ENCODE data around the gene CCDC136.

Gene CCDC136

GRCh38 chr7:128818694-128819093 is 26.9 kb downstream of the CCDC136 start:
- no peaks in the 10 kb centered on the region for H3K36me3 ChIP-seq (ENCODE audit: control insufficient read depth in 1 of 2, insufficient read depth in 2 of 2, low read length in 2 of 2)
- H4K8ac ChIP-seq (ENCODE audit: low read depth, low read length) = no peak overlapping the region
- H3K4ac ChIP-seq (ENCODE audit: low read depth, low read length) = no peak overlapping the region
- no peaks in the 10 kb centered on the region for H3K79me2 ChIP-seq (ENCODE audit: control insufficient read depth, insufficient read depth, low read length, poor library complexity)
- no peak overlapping the region for H3K9ac ChIP-seq (ENCODE audit: low read length)
- H2AK5ac ChIP-seq (ENCODE audit: low read length) = no peak overlapping the region
- no peak overlapping the region for H2BK5ac ChIP-seq (ENCODE audit: low read depth, low read length, poor library complexity)
- H3K14ac ChIP-seq (ENCODE audit: low read length) = no peak overlapping the region
- no peak overlapping the region for H2BK12ac ChIP-seq (ENCODE audit: low read length)
- H3K18ac ChIP-seq (ENCODE audit: low read length) = no peak overlapping the region
- H3K23ac ChIP-seq (ENCODE audit: low read length) = no peak overlapping the region
- no peaks in the 10 kb centered on the region for H3K9me3 ChIP-seq (ENCODE audit: insufficient read depth, low read depth, low read length)
- no peak overlapping the region for H2BK120ac ChIP-seq (ENCODE audit: insufficient read depth, low read length, poor library complexity)
- H3K27ac ChIP-seq (ENCODE audit: low read depth, low read length) = no peak overlapping the region
- no peak overlapping the region for H4K12ac ChIP-seq (ENCODE audit: low read depth, low read length)
- no peak overlapping the region for H4K91ac ChIP-seq (ENCODE audit: low read depth, low read length)
- no peaks in the 10 kb centered on the region for H3K4me1 ChIP-seq (ENCODE audit: control insufficient read depth in 1 of 2, insufficient read depth in 2 of 2, low read length in 2 of 2)
- H3K4me2 ChIP-seq (ENCODE audit: low read length) = no peak overlapping the region
- H3K27me3 ChIP-seq (ENCODE audit: insufficient read depth, low read length) = no peaks in the 10 kb centered on the region
- no peak for DNase-seq
- WGBS (ENCODE audit: extremely low coverage, insufficient coverage, insufficient read length) = no CpG with 5 or more reads among the region's 3 CpGs
- no peak overlapping the region for H3K4me3 ChIP-seq (ENCODE audit: low read depth, low read length)
- H3K79me1 ChIP-seq (ENCODE audit: low read length) = no peaks in the 10 kb centered on the region
- H2AFZ ChIP-seq (ENCODE audit: insufficient read depth, low read length, poor library complexity) = no peak overlapping the region

GRCh38 chr7:128821724-128822123 is 30.0 kb downstream of the CCDC136 start:
- no peak overlapping the region for H3K27ac ChIP-seq (ENCODE audit: low read depth, low read length)
- WGBS (ENCODE audit: extremely low coverage, insufficient coverage, insufficient read length) = no CpG with 5 or more reads among the region's 4 CpGs
- peaks cover 4% of the 10 kb centered on the region for H3K79me1 ChIP-seq (ENCODE audit: low read length)
- DNase-seq = no peak
- no peak overlapping the region for H2AK5ac ChIP-seq (ENCODE audit: low read length)
- H2AFZ ChIP-seq (ENCODE audit: insufficient read depth, low read length, poor library complexity) = no peak overlapping the region
- H3K18ac ChIP-seq (ENCODE audit: low read length) = no peak overlapping the region
- H3K4me1 ChIP-seq (ENCODE audit: control insufficient read depth in 1 of 2, insufficient read depth in 2 of 2, low read length in 2 of 2) = peaks cover 0 to 3% of the 10 kb centered on the region in 2 experiments
- no peak overlapping the region for H2BK5ac ChIP-seq (ENCODE audit: low read depth, low read length, poor library complexity)
- no peak overlapping the region for H3K23ac ChIP-seq (ENCODE audit: low read length)
- no peak overlapping the region for H3K4ac ChIP-seq (ENCODE audit: low read depth, low read length)
- no peak overlapping the region for H4K12ac ChIP-seq (ENCODE audit: low read depth, low read length)
- H4K91ac ChIP-seq (ENCODE audit: low read depth, low read length) = no peak overlapping the region
- H3K4me3 ChIP-seq (ENCODE audit: low read depth, low read length) = no peak overlapping the region
- no peak overlapping the region for H2BK12ac ChIP-seq (ENCODE audit: low read length)
- H3K9ac ChIP-seq (ENCODE audit: low read length) = no peak overlapping the region
- H2BK120ac ChIP-seq (ENCODE audit: insufficient read depth, low read length, poor library complexity) = no peak overlapping the region
- no peaks in the 10 kb centered on the region for H3K9me3 ChIP-seq (ENCODE audit: insufficient read depth, low read depth, low read length)
- no peak overlapping the region for H4K8ac ChIP-seq (ENCODE audit: low read depth, low read length)
- no peaks in the 10 kb centered on the region for H3K27me3 ChIP-seq (ENCODE audit: insufficient read depth, low read length)
- no peaks in the 10 kb centered on the region for H3K36me3 ChIP-seq (ENCODE audit: control insufficient read depth in 1 of 2, insufficient read depth in 2 of 2, low read length in 2 of 2)
- no peak overlapping the region for H3K14ac ChIP-seq (ENCODE audit: low read length)
- no peaks in the 10 kb centered on the region for H3K79me2 ChIP-seq (ENCODE audit: control insufficient read depth, insufficient read depth, low read length, poor library complexity)
- H3K4me2 ChIP-seq (ENCODE audit: low read length) = no peak overlapping the region

- H3K9me3 ChIP-seq (ENCODE audit: insufficient read depth, low read depth, low read length) = peaks cover 3% of the 10 kb centered on the region
- H4K12ac ChIP-seq (ENCODE audit: low read depth, low read length) = no peak overlapping the region
- no peak overlapping the region for H4K8ac ChIP-seq (ENCODE audit: low read depth, low read length)
- whole genome bisulfite sequencing (ENCODE audit: extremely low coverage, insufficient coverage, insufficient read length) = no CpG with 5 or more reads among the region's 4 CpGs
- peaks cover 33% of the 10 kb centered on the region for H3K79me1 ChIP-seq (ENCODE audit: low read length)
- H3K4ac ChIP-seq (ENCODE audit: low read depth, low read length) = no peak overlapping the region
- H4K91ac ChIP-seq (ENCODE audit: low read depth, low read length) = peak overlapping the region; percentile 49
- no peak overlapping the region for H3K27ac ChIP-seq (ENCODE audit: low read depth, low read length)
- no peak overlapping the region for H3K4me2 ChIP-seq (ENCODE audit: low read length)
- no peak overlapping the region for H3K23ac ChIP-seq (ENCODE audit: low read length)
- H3K4me3 ChIP-seq (ENCODE audit: low read depth, low read length) = no peak overlapping the region
- no peak for DNase-seq
- peak overlapping the region; percentile 49 for H3K18ac ChIP-seq (ENCODE audit: low read length)
- no peak overlapping the region for H3K9ac ChIP-seq (ENCODE audit: low read length)
- peak overlapping the region; percentile 74 for H2BK12ac ChIP-seq (ENCODE audit: low read length)
- peak overlapping the region; percentile 51 for H2AK5ac ChIP-seq (ENCODE audit: low read length)
- H2BK5ac ChIP-seq (ENCODE audit: low read depth, low read length, poor library complexity) = peak overlapping the region; percentile 12
- peak overlapping the region; percentile 11 for H2BK120ac ChIP-seq (ENCODE audit: insufficient read depth, low read length, poor library complexity)
- H3K79me2 ChIP-seq (ENCODE audit: control insufficient read depth, insufficient read depth, low read length, poor library complexity) = peaks cover 10% of the 10 kb centered on the region
- peaks cover 26 to 30% of the 10 kb centered on the region in 2 experiments for H3K4me1 ChIP-seq (ENCODE audit: control insufficient read depth in 1 of 2, insufficient read depth in 2 of 2, low read length in 2 of 2)
- H3K36me3 ChIP-seq (ENCODE audit: control insufficient read depth in 1 of 2, insufficient read depth in 2 of 2, low read length in 2 of 2) = no peaks in the 10 kb centered on the region
- H3K27me3 ChIP-seq (ENCODE audit: insufficient read depth, low read length) = no peaks in the 10 kb centered on the region
- no peak overlapping the region for H2AFZ ChIP-seq (ENCODE audit: insufficient read depth, low read length, poor library complexity)
- H3K14ac ChIP-seq (ENCODE audit: low read length) = no peak overlapping the region
These were observed 34.7 kb downstream of the CCDC136 start for GRCh38 chr7:128826512-128826911.

- Histone ChIP-seq H3K23ac (ENCODE audit: low read length) (no peak overlapping the region), H3K14ac (ENCODE audit: low read length) (no peak overlapping the region), H3K4me2 (ENCODE audit: low read length) (no peak overlapping the region), H2BK12ac (ENCODE audit: low read length) (peak overlapping the region; percentile 56), H3K4me1 (ENCODE audit: control insufficient read depth in 1 of 2, insufficient read depth in 2 of 2, low read length in 2 of 2) (peaks cover 27 to 30% of the 10 kb centered on the region in 2 experiments), H2AFZ (ENCODE audit: insufficient read depth, low read length, poor library complexity) (no peak overlapping the region), H2AK5ac (ENCODE audit: low read length) (no peak overlapping the region), H3K9me3 (ENCODE audit: insufficient read depth, low read depth, low read length) (peaks cover 3% of the 10 kb centered on the region), H3K27ac (ENCODE audit: low read depth, low read length) (peak overlapping the region; percentile 60), H3K36me3 (ENCODE audit: control insufficient read depth in 1 of 2, insufficient read depth in 2 of 2, low read length in 2 of 2) (no peaks in the 10 kb centered on the region), H3K79me2 (ENCODE audit: control insufficient read depth, insufficient read depth, low read length, poor library complexity) (peaks cover 10% of the 10 kb centered on the region), H2BK120ac (ENCODE audit: insufficient read depth, low read length, poor library complexity) (no peak overlapping the region), H4K8ac (ENCODE audit: low read depth, low read length) (no peak overlapping the region), H3K27me3 (ENCODE audit: insufficient read depth, low read length) (no peaks in the 10 kb centered on the region), H3K4me3 (ENCODE audit: low read depth, low read length) (no peak overlapping the region), H2BK5ac (ENCODE audit: low read depth, low read length, poor library complexity) (no peak overlapping the region), H3K4ac (ENCODE audit: low read depth, low read length) (no peak overlapping the region), H3K79me1 (ENCODE audit: low read length) (peaks cover 36% of the 10 kb centered on the region), H3K9ac (ENCODE audit: low read length) (no peak overlapping the region), H4K12ac (ENCODE audit: low read depth, low read length) (no peak overlapping the region), H4K91ac (ENCODE audit: low read depth, low read length) (peak overlapping the region; percentile 36), H3K18ac (ENCODE audit: low read length) (no peak overlapping the region)
- no CpG with 5 or more reads among the region's 1 CpG for WGBS (ENCODE audit: extremely low coverage, insufficient coverage, insufficient read length)
- DNase-seq = peak in 1 of 2 donors; percentile 34
These were observed 35.1 kb downstream of the CCDC136 start for GRCh38 chr7:128826916-128827247.

Data from trophoblast cell (in vitro differentiated cells and primary cell).